Left cardiac atrium (tissue), 4 donors: ENCODE results near the gene C1orf53. TPM values are rescaled to one million over a fixed set of nuclear protein-coding genes. Genes with fewer than 3 reads are reported as not detected.
"Not testable (repeated sequence)": the region's sequence is repeated elsewhere in the genome, so short reads cannot be mapped to it uniquely, and the experiment has no call there.

Experiments used
- ATAC-seq, 2 donors: fragments of 200-7000 bp; cut with Tn5 transposase; one replicate each; pipeline ENCODE4 v1.9.1; 2020; ENCODE audit warnings: mild to moderate bottlenecking in 2 of 2, moderate library complexity in 2 of 2
- DNase-seq: peaks from one replicate; pipeline ENCODE4 v3.0.0-alpha.2; 2020
- intact Hi-C, 2 donors: fragments of 100-400 bp; cut with DNase I; formaldehyde crosslinking; loops; one replicate each; pipeline versions ENCODE4 v1.14.1 to v1.15.1; 2022 to 2023
- total RNA-seq, 2 donors: library from RNA; stranded (reverse); fragmentation: NEBNext Ultra II Directional; extraction: Animal tissue kit (Norgen Biotek cat#: 25700); gene quantifications; one replicate each; pipeline ENCODE4 v1.2.1, GENCODE V29; 2021
- donor health status: DM: no; HTN: yes; CAD: no.
- donor health status: DM: no; HTN: yes; CAD: no; lungs with severe emphysema.
- donor health status: DM: yes; HTN: yes; CAD: no.
- donor health status: Dilated cardiomyopathy.

The C1orf53 gene
- total RNA-seq, 2 donors from 2014 or later = 5.1 to 6.0 TPM

GRCh38 chr1:197942042-197942441 is 39.6 kb downstream of the C1orf53 start:
- DNase-seq = no peak
- intact Hi-C loops = no loop called here
- ATAC-seq = no peak

GRCh38 chr1:197944485-197944884 is 42.1 kb downstream of the C1orf53 start:
- ATAC-seq (no peak), DNase-seq (no peak)
- intact Hi-C loops = no loop called here

GRCh38 chr1:197948926-197949899 is 46.8 kb downstream of the C1orf53 start:
- intact Hi-C loops = no loop called here
- ATAC-seq (no peak), DNase-seq (no peak)

GRCh38 chr1:197951089-197951488 is 48.7 kb downstream of the C1orf53 start:
- intact Hi-C loops = no loop called here
- DNase-seq = no peak
- no peak for ATAC-seq

- ATAC-seq (no peak), DNase-seq (no peak)
- intact Hi-C loops = no loop called here
These were observed 49.3 kb downstream of the C1orf53 start for GRCh38 chr1:197951617-197952175.

GRCh38 chr1:197953472-197953871 is 51.0 kb downstream of the C1orf53 start:
- DNase-seq, intact Hi-C loops, ATAC-seq: not testable (repeated sequence)

- intact Hi-C loops = no loop called here
- DNase-seq (no peak), ATAC-seq (no peak)
These were observed 52.4 kb downstream of the C1orf53 start for GRCh38 chr1:197954718-197955418.

- intact Hi-C loops = no loop called here
- DNase-seq = no peak
- ATAC-seq = peak; percentile 30 to 38
These were observed 53.3 kb downstream of the C1orf53 start for GRCh38 chr1:197955486-197956394.

Other genes with a start within 250 kb of the C1orf53 start
- 10 to 100 TPM; 17.1 to 22.5 TPM for gene DENND1B, start 127.2 kb upstream of the C1orf53 start, total RNA-seq
- under 1 TPM; 0.26 to 0.74 TPM for gene LHX9, start 14.7 kb downstream of the C1orf53 start, total RNA-seq